NCI-H146 (cell line): ENCODE results near the gene KLHL40.

Experiments
- DNase-seq: peaks from one replicate; lab custom pipeline; 2025; lab: John Stamatoyannopoulos, UW

The KLHL40 gene

GRCh38 chr3:42703695-42704025 lies 18.3 kb downstream of the KLHL40 start:
- no peak for DNase-seq

- DNase-seq = no peak
Measured at GRCh38 chr3:42704136-42704841, 19.0 kb downstream of the KLHL40 start.

DNA sequence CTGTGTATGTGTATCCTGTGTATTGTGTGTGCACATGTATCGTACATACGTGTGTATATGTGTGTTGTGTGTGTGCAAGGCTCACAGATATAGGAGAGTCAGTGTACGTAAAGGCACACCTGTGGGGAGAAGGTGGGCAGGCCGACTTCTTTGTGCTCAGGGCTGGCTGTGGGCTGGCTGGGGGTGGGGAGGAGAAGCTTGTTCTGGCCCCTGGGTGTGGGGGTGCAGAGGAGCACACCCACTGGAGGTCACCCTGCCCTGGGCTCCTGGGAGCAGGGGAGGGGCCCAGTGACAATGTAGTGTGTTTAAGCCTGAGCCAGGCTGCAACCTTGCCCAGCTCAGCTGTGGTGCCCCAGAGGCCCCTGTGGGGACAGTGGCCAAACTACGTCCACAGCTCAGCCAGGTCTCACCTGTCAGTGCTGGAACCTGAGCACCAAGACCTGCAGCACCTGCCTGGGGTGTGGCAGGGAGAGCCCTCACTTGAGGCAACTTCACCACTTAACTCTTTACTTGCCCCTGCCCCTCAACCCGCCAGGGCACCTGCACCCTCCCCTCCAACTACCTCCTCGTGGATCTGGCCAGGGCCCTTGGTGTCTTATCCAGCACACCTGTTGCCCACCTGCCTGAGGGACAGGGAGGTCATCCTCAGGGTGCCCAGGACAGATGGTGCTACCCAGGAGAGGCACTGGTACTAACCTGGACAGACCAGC lies 19.9 kb downstream of the KLHL40 start:
- DNase-seq = no peak

DNA sequence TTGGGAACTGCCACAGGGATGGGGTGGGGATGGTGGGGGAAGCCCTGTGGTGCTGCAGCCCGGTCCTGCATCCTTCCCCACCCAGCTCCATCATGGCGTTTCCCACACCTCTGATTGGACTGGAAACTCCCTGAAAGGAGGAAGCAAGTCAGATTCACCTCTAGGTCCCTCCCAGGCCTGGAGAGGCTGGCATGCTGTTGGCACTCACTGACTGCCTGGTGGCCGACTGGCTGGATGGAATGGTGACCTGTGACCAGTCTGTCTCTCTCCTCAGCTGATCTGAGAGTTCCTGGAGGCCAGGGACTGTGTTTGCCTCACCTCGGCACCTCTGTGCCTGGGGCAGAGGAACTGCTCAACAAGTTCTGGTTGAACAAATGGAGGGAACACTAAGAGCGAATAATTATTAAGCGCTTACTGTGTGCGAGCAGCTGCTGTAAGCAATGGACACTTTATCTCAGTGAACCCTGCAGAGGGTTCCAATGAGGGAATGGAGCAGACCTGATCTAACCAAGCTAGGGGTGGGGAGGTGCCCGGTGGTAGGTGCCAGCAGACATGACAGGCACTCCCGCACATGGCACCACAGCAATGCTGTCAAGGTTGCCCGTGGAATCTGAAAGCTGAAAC lies 20.7 kb downstream of the KLHL40 start:
- no peak for DNase-seq

DNA sequence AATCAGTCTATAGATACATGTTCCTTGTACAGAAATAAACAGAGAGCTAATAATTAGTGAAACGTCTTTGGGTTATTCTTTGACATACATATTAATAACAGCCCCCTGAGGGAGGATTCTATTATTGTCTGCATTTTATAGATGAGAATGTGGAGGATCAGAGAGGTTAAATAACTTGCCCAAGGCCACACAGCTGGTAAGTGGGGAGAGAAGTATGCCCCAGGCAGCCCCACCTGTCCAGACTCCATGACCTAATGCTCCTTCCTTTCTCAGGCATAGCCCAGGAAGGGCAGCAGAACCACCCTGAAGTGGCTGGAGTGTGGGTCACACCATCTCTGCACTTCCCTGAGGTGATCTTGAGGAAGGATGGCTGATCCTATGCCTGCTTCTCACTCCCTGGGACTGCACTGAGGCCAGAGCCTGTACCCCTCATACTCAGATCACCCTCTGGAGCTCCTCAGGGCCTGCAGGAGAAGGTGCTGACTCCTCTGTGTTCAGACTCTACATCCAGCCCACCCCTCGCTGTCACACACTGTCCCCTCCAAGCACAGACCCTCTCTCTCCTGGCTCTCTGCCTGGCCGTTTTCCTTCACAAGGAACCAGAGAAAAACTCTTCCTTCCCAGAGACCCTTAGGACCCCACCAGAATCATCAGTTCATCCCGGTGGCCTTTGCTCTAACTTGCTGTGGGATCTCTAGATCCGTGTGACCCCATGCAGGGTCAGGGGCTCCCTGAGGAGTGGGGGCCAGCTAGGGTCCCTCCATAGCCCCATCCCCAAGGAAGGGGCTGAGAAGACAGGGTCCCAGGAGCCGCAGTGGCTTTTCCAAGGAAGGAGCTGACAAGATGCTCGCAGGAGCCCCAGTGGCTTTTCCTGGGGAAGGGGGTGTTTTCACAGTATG lies 21.6 kb downstream of the KLHL40 start:
- DNase-seq = no peak

DNA sequence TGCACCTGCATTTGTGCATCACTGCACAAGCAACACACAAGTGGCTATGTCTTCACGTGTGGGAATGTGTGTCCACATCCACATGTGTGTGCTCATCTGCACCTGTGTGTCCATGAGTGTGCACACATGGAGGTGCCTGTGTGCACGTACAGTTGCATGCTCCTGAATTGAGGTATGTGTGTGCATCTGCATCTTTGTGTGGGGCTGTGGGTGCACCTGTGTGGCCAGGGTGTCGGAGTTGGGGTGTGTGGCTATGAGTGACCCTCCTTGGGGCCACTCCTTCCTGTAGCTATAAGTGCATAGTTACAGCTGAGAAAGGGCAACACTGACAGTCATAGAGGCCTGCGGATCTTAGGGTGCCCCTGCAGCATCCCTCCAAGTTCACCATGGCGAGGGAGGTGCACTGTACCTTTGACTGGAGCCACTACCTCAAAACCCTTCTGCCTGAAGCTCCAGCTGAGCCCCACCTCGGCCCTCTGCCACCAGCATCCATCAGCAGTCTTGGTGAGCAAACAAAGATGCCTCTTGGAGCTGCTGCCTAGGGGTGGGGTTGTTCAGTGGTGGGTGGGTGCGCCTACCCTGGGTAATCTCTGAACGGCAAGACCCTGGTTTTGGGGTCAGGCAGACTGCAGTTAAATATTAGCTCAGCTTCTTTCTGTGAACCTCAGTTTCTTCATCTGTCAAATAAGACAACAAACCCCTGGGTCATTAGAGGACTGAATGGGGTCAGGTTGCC lies 22.5 kb downstream of the KLHL40 start:
- DNase-seq = no peak

DNA sequence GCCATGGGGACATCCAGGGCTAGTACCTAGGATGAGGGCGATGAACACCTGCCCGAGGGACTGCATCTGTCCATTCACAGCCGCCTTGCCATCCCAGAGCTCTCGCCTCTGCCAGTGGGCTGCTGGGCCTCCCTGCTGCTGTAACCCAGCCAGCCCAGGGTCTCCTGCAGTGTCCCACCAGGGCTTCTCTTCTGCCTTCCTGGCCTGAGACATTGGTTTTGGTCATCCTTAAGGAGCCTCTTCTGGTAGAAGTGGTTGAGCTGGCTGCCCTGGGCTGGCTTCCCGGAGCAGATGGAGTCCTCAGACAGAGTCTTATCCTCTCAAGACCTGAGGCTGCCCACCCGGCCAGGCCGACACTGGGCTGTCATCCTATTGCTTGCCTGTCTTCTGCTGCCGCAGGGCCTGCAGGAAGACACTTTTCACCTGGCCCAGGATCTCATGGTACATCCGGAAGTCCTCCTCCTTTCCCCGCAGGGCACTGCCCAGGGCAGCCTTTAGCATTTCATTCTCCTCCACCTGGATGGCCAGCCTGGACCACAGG lies 23.3 kb downstream of the KLHL40 start:
- no peak for DNase-seq

DNA sequence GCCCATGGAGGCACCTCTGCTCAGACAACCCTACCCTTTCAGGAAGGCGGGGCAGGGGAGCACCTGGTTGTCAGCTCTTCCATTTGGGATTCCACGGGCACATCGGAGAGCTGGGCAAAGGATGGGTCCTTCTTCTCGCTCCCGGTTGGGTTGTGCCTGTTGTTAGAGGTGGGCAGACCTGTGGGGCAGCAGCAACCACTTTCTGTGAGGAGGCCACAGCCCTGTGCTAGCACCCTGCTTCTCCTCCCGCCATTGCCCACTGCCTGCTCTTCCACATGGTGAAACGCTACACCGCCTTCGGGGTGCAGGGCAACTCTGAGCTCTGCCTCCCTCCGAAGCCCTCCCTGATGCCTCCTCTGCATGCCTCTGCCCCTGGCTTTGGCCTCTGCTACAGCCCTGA lies 24.3 kb downstream of the KLHL40 start:
- no peak for DNase-seq

DNA sequence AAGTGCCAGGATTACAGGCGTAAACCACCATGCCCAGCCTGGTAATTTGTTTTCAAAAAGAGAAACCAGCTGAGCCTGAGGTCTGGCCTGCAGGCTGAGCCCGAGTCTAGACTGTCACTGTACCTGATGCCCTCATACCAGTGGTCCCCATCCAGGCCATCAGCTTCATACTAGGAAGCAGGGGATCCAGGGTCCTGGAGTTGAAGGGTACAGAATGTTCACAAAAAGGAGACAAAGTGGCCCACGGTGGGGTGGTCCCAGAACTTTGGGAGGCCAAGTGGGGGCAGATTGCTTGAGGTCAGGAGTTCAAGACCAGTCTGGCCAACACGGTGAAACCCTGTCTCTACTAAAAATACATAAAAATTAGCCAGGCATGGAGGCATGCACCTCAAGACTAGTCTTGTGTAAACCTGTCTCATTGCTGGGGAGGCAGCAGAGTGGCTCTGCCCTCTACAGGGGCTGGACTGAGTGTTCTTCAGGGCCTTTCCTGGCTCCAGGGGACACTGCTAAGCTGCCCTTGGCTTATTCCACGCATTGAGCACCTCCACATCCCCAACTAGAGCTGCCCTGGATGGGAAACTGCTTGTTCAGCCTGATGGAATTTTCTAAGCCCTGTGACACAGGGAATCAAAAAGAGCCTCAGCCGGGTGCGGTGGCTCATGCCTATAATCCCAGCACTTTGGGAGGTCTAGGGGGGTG lies 25.1 kb downstream of the KLHL40 start:
- DNase-seq = no peak

- DNase-seq = no peak
Measured at GRCh38 chr3:42711491-42712343, 26.4 kb downstream of the KLHL40 start.

GRCh38 chr3:42712344-42712648 lies 27.0 kb downstream of the KLHL40 start:
- DNase-seq = no peak

GRCh38 chr3:42712688-42713372 lies 27.5 kb downstream of the KLHL40 start:
- no peak for DNase-seq

DNA sequence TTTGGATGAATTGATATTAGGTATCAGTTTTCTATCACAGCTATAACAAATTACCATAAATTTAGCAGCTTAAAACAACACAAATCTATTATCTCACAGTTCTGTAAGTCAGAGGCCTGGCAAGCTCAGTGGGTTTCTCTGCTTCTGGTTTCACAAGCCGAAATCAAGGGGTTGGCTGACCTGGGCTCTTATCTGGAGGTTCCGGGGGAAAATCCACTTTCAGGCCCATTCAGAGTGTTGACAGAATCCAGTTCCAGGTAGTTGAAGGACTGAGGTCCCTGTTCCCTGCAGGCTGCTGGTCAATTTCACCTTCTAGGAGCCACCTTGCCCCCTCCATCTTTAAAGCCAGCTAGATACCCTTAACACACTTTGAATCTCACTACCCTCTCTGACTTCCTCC lies 28.4 kb downstream of the KLHL40 start:
- no peak for DNase-seq

- DNase-seq = no peak
Measured at GRCh38 chr3:42714171-42714852, 29.0 kb downstream of the KLHL40 start.

DNA sequence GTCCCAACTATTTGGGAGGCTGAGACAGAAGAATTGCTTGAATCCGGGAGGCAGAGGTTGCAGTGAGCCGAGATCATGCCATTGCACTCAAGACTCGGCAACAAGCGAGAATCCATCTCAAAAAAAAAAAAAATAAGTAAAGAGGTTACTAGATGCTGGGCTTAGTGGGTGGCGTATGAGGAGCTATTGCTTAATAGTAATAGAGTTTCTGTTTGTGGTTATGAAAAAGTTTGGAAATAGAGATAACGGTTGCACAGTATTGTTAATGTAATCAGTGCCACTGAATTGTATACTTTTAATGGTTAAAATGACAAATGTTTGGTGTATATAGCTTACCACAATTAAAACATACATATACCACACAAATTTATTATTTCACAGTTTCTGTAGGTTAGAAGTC lies 32.0 kb downstream of the KLHL40 start:
- no peak for DNase-seq

DNA sequence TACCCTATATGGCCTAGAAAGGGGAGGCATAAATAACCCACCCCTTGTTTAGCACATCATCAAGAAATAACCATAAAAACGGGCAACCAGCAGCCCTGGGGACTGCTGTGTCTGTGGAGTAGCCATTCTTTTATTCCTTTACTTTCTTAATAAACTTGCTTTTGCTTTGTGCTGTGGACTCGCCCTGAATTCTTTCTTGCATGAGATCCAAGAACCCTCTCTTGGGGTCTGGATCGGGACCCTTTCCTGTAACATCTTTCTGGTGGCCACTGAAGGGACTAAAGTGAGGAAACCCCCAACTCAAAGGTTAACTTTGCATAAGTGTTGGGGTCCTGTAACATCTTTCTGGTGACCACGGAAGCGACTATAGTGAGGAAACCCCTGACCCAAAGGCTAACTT lies 33.0 kb downstream of the KLHL40 start:
- DNase-seq = no peak

GRCh38 chr3:42719002-42719401 lies 33.7 kb downstream of the KLHL40 start:
- DNase-seq = no peak

- DNase-seq = no peak
Measured at GRCh38 chr3:42720126-42720525, 34.8 kb downstream of the KLHL40 start.

GRCh38 chr3:42721690-42722089 lies 36.4 kb downstream of the KLHL40 start:
- no peak for DNase-seq
